Stimulated activated CD4-positive, alpha-beta T cell treated with anti-CD3 and anti-CD28 coated beads, Interleukin-1b, Interleukin-23, amount 100 ng/mL, for 24 hours (primary cell): ENCODE data around the gene PITPNM1.

ENCODE experiments used
- DNase-seq, 4 experiments: peaks; one replicate each; pipeline ENCODE4 v3.0.0-alpha.2; 2020; ENCODE audit warnings: low read depth in 4 of 4, low spot score in 1 of 4

Gene PITPNM1

DNA sequence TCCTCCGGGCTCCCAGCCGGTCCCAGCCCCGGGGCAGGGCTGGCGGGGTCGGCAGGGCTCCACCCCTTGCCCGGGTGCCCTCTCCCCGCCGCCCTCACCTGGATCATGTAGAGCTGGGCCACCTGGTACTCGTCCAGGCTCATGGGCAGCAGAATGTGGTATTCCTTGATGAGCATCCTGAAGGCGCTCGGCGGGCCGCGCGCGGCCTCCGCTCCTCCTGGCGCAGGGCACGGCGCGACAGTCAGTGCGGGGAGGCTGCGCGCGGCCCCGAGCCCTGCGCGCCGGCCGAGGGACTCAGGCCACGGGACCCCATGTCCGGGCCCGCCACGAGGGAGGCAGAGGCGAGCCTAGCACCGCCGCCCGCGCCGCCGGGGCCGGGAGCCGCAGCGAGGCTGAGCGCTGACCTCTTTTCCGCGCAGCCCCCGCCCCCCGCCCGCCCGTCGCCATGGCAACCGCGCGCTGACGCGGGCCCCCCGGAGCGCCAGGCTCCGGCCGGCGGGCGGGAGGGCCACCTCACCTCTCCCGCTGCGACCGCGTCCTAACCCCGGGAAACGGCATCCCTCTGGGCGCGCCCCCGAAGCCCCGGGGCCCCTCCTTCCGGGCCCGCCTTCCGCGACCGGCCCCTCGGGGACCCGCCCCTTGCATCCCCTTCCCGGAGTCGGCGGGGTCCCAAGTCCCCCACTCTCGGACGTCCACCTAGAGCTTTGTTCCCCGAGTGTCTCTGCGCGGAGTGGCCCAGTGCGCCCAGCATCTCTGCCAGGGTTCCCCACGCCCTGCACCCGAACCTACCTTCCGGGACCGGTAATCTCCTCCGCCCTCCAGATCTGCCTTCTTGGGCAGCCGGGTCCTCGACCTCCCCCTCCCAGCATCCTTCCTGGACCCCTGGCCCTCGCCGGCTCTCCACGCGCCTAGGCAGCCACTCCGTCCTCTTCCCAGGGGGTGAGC lies 886 bp downstream of the PITPNM1 start:
- peak in 1 of 4 experiments; percentile 26 for DNase-seq

DNA sequence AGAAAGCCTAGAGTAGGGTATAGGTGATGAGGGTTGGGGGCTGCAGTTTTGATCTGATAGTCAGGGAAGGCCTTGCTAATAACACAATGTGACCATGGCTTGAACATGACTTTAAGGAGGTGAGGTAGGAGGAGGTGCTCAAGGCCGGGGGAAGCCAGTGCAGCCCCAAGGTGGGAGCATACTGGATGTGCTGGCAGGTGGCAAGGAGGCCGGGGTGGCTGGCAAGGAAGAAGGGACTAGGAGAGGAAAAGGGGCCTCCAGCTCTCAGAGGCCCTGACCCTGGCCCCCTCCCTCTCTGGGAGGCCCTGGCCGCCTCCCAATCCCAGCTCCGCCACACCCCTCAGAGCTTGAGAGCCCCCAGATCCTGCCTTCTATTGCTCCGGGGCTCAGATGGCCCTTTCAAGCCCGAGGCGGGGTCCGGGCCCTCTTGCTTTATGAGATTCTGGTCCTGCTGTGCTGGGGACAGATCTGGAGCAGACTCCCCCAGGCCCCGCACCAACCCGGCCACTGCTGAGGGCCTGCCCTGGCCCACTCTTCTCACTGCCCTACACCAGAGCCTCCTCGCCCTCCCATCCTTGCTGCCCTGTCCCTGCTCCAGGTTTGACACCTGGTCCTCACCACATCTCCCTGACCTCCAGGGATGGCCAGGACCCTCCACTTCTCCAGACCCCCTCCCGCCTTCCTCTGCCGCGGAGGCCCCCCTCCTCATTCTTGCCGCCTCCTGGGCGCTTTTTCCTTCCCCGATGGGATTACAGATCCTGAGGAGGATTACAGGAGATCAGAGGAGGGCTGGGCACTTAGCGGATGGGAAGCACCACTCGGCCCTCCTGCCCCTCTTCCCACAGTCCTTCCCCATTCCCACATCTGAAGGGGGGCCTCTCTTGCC lies 1.8 kb downstream of the PITPNM1 start:
- no peak for DNase-seq

DNA sequence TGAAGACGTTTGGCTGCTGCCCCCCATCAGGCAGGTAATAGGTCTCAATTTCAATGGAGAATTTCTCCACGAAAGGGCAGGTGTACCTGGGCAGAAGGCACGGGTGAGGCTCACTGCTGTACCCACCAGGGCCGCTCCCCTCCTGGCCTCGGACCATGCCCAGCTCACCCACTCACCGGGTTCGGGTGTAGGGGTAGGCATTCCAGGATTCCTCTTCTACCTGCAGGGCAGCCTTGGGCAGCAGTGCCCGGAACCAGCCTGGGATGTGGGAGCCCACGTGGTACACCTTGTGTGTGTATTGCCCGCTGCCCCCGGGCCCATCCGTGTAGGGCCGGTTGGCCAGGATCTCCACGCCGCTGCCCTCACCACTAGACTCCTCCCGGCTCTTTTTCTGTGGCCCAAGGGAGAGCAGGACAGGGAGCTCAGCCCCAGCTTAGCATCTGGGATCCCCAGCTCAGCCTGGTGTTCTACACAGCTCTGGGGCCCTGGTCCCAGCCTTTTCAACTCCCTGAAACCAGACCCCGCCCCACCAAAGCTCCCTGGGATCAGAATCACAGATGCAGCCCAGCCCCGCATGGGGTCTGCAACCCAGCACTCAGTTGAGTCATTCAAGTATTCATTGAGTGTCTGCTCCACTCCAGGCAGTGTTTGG lies 2.7 kb downstream of the PITPNM1 start:
- no peak for DNase-seq

DNA sequence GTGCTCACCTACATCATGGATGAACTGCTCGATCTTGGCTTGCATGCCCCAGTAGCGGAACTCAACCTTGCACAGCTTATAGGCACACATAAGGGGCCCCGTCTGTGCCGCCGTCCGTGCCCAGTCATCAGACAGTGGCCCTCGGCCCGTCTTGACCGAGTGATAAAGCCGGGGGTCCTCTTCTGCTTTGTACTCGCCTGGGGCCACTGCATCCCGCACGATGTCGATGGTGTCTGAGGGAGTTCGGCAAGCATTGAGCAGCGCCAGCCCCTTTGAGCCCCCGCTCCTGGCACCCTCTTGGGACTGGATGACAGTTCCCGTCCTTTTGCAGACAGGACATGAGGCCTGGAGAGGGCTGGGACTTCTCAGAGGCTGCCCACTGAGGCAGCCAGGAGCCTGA lies 3.3 kb downstream of the PITPNM1 start:
- no peak for DNase-seq

DNA sequence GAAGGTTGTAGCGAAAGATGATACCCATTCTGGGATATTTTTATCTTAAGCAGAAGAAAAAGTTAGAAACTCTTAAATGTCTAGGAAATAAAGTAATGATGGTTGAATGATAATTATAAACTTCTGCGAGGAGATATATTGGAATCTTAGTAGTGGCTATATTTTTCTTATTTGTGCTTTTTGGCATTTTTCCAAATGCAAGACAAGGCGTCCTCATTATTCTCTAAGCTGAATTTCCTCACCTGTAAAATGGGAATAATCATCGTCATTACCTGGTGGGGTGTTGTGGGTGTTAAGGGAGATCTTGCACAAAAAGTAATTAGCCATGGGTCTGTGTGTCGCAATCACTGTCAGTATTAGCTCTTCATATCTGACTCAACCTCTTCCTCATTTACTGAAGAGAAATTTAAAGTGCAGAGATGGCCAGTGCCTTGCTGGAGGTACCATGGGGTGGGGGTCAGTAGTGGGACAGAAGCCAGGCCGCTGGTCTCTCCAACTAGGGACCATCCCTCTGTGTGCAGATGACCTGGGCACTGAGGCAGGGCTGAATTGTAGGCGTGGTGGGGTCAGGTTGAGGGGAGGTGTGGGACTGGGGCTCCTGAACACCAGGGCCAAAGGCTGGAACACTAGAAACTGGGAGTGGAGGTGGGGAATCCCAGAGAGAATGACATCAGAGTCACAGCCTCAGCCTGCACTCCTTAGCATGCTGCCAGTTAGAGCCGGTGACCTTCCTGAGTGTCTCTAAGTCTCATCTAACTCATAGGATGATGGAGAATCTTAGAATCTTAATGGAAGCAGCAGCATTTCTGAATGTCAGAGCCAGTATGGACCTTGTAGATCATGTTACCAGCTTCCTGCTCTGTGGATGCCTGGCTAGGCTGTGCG lies 4.1 kb downstream of the PITPNM1 start:
- no peak for DNase-seq

DNA sequence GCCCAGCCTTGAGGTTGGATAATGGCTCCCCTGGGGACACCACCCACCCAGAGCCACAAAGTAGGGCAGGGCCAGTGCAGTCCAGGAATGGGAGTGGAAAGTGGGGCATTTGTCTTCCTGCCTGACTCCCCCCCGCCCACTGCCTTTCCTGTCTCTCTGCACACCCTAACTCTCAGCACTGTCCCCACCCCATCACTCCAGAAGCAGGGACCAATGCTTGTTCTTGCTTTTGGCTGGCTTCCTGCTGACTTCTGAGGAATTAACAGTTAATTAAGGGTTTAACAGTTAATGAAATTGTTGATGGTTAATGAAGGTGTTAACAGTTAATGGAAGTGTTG lies 4.7 kb downstream of the PITPNM1 start:
- DNase-seq = no peak

DNA sequence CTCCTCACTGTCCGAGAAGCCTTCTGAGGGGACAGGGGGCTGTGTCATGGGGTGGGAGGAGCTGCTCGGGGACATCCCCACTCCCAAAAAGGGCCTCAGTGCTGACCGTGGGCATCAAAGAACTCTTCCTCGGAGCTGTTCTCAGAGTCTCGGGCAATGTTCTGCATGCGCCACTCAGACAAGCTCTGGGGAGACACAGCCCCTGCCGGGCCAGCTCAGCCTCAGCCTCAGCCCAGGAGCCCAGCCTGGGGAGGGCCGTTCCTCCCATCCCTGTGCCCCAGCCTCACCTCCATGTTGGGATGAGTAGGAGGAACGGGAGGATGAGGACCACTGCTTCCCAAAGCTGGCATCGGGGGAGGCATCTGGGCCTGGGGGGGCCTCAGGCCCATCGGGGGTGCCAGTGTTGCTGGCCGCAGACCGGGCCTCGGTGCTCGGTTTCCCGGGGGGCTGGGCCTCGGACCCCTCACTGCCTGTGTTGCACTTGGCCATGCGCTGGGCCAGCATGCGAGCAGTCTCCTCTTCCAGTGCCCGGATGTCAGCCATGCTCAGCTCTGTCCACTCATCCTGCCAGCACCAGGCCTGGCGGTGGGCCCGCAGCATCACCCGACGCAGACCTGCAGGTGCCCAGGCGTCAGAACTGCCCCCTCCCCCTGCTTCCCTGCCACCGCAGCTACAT lies 5.2 kb downstream of the PITPNM1 start:
- no peak for DNase-seq

DNA sequence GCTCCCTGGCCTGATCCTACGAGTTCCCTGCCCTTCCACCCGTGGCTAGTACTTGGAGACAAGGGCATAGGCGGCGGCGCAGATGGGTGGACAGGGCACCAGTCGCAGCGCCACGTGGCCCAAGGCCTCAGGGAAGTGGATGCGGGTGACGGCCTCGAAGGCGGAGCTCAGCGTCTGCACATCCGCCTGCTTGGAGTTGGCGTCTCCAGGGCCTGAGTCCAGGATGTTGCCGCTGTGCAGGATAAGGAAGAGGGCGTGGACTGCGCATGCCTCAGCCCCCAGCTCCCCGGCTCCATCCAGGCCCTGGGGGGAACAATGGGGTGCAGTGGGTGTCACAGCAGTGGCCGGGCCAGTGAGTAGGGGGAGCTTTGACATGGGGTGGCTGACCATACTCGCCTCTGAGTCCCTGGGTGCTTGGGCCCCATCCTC lies 6.6 kb downstream of the PITPNM1 start:
- DNase-seq = no peak

DNA sequence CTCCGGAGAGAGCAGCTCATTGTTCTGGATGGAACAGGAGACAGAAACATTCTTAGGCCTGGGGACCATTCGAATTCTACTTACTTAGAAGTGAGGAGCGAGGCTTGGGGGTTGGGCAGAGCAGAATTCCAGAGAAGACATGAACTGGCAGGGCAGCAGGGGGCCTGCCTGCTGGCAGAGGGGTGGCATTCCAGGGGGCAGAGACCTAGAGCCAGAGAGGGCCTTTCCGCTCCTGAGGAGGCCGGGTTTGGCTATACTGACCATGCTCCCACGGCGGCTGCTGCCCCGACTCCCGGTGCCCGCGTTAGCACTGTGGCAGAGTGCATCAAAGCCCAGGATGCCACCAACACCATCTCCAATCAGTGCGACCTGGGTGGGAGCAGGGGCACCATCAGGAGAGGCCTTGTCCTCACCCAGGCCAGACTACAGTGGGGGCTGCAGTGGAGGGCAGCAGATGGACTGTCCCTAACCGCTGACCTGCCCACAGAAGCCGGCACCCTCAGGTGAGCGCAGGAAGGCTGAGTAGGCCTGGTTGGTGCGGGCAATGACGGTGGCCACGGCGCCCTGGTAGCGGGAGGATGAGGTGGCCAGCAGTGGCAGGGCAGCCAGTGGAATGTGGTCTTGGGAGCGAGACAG lies 7.4 kb downstream of the PITPNM1 start:
- no peak for DNase-seq

DNA sequence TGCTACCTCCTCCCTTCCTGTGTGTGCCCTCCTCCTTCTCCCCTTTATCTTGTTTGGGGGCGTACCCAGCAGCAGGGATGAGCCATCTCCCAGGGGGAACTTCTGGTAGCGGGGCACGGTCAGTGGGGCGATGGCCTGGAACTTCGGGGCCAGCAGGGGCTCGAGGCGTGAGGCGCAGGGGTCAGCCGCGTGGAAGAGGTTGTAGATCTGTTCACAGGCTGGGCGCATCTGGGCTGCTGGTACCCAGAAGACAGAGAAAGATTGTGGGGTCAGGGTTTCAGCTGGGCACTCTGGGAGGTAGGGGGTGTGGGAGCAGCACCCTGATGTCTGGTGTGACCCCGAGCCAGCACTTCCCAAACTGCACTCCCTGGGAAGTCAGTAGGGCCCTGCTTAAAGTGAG lies 9.1 kb downstream of the PITPNM1 start:
- no peak for DNase-seq

DNA sequence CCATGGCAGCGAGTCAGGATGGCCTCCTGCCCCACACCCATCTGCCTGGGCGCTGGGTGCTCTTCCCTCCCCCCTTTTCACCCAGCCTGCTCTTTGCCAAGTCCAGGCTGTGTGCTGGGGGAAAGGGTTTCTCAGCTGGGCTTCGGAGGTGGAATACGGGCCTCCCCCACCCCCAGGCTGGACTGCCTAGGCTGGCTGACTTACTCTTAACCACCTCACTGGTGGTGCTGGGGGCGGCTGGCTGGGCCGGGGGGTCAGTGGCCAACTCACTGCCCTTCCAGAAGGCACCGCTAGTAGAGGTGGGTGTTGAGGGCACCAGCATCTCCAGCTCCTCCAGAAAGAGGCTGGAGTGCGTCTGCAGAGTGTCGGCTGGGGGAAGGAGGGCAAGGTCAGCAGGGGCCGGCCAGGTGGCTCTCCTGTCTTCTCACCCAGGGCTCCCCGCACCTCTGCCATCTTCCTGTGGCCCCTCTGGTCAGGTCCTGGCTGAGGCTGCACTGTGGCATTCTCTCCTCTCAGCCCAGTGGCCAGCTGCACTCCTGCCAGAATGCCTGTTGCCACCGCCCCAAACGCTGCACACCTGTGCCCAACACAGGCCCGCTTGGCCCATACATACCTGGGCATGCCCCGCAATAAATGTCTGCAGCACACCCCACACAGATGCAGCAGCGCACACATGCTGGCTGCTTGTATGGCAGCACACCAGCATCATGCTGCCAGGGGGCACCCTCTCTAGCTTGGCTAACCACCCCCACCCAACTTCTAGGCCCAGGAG lies 9.7 kb downstream of the PITPNM1 start:
- DNase-seq = no peak

DNA sequence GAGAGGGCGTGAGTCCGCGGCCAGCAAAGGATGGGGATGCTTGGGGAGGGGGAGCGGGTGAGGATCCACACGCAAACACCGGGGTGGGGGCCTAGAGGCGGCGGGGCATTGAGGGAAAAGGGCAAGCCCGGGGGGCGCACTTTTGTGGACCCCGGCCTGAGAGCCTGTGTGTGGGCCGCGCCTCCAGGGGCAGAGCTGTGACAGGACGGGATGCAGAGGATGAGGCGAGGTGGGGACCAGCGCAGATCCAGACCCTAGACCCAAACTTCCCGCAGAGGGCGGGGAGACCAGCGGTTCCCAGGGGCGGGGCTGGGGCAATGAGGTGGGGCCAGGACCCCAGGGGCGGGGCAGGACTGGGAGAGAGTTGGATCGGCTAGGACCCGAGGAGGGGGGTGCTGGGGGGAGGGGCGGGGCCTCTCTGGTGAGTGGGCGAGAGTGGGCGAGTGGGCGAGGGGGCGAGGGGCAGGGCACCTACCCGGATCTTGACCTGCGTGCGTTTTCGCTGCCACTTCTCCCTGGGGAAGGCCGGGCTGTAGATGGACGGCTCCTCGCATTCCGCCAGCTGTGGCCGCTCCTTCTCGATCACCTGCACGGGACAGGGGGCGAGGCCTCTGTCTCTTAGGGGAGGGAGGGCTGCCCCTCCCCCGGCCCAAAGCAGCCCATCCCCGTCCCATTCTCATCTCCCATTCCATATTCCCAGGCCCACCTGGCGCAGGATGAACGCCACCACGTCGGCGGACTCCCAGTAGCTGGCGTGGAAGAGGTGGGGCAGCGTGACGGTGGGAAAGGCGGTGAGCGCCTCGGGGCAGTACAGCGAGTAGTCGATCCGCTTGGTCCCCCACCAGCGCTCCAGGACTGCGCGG lies 10.6 kb downstream of the PITPNM1 start:
- no peak for DNase-seq

DNA sequence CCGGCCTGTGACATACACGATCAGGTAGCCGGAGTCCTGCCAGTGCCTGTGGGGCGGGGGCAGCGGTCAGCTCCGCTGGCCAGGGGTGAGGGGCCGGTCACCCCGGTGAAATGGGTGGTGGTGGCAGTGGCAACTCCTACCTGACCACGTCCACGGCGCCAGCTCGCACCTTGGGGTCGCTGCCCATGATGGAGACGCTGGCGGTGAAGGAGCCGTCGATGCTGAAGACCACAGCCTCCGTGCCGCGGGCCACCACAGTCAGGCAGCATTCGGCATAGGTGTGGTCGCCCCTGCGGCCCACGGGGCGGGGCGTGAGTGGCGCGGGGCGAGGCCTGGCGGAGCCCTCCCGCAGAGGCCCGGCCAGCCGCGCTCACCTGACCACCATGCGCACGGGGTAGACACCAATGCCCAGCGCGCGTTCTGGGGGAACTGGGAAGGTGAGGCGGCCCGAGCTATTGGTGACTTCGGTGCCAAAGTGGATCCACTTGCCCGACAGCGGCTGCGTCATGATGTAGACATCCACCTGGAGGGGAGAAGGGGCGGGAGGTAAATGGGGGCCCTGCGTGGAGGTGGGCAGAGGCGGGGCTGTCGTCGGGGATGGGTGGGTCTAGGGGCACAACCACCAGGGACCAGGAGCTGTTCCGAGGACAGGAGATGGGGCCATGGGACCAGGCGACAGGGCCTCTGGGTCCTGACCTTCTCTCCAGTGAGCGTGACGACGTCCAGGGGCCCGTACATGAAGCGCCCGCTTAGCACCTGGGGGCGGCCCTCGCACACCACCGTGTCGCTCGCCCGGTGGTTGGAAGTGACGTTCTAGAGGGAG lies 11.4 kb downstream of the PITPNM1 start:
- DNase-seq = no peak

DNA sequence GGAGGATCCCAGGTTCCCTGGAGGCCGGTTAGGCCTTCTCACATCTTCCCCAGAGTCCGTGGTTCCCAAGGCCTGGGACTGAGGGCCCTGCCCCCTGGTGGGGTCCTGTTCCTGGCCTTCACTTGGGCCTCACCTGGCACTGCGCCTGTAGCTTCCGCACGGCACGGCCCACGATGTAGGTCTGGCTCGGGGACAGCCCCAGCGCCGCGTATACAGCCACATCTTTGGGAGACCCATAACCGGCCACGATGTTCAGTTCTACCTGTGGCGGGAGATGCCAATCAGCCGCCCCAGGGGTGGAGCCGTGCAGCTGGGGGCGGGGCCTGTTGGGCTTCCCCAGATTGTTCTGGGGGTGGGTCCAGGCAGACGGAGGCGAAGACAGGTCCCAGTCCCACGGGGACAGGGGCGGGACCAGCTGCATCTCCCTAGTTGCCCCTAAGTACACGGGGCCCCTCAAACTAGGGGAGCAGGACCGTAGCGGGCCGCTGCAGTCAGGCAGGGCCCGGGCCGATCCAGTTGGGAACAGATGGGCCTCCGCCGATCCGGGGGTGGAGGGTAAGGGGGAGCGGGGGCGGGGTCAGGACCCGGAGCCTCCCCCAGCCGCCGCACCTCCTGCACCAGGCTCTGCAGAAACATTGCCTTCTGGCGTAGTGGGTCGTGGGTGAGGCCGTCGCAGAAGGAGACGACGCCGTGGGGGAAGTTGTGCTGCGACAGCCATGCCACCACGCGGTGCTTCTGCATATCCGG lies 12.2 kb downstream of the PITPNM1 start:
- peak in 1 of 4 experiments; percentile 29 for DNase-seq

DNA sequence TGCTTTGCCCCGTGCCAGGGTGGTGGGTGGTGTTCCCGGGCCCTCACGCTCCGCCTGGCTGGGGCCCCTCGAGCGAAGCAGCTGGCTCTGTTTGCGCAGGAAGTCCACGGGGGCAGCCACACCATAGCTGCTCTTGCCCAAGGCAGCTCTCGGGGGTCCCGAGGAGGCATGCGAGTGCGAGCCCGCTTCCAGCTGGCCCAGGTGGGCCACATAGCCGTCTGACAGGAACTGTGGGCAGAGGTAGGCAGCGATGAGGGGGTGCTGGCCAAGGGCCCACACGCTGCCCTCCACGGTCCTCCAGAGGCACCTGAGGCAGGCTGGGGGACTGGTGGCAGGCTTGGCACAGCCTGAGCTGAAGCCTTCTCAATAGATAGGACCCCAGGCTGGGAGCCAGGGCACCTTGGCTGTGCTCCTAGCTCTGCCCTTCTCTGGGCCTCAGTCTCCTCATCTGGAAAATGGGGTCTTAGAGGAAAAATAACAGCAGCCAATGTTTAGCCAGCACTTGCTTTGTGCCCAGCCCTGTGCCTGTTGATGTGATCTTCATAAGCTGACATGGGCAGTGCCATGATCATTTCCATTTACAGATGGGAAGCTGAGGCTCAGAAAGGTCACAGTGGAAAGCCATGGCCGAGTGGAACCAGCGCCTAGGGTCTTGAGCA lies 13.0 kb downstream of the PITPNM1 start:
- DNase-seq = no peak
